ENCODE measurements around the gene GRM3.
"Not testable (repeated sequence)": the region's sequence is repeated elsewhere in the genome, so short reads cannot be mapped to it uniquely, and the experiment has no call there.

The GRM3 gene

DNA sequence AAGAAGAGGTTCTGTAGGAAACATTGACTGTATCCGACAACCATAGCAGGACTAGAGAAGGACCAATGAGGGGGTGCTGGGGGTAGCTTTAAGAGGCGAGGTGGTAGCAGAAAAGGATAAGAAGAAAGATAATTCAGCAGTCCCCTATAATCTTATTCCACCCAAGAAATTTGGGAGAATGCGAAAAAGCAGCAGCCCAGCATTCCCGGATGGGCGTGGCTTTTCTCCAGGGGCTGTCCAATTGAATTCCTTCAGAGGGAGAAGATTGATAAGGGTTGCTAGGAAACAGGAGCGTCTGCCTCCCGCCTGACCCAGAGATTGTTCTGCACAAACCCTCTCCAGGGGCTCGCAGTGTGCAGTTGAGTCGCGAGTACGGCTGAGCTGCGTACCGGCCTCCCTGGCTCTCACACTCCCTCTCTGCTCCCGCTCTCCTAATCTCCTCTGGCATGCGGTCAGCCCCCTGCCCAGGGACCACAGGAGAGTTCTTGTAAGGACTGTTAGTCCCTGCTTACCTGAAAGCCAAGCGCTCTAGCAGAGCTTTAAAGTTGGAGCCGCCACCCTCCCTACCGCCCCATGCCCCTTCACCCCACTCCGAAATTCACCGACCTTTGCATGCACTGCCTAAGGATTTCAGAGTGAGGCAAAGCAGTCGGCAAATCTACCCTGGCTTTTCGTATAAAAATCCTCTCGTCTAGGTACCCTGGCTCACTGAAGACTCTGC, at the start of gene GRM3:
TSS of gene GRM3 (plus strand) at position 349 of the 721 bp plus-strand sequence. CDS start 121,237 bp downstream, outside the sequence.
- no peak for DNase-seq

DNA sequence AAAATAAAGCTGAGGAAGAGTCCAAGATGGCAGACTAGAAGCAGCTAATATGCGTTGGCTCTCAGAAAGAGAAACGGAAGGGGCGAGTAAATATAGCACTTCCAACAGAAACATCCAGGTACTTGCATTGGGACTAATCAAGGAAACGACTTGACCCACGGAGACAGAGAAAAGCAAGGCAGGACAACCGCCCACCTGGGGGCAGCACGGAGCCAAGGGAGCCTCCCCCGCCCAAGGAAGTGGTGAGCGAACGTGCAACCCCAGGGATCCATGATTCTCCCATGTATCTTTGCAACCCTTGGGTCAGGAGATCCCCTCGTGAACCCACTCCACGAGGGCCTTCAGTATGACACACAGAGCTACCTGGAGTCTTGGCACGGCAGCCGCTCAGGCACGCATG, 45.4 kb upstream of the GRM3 start:
- no peak for DNase-seq

DNA sequence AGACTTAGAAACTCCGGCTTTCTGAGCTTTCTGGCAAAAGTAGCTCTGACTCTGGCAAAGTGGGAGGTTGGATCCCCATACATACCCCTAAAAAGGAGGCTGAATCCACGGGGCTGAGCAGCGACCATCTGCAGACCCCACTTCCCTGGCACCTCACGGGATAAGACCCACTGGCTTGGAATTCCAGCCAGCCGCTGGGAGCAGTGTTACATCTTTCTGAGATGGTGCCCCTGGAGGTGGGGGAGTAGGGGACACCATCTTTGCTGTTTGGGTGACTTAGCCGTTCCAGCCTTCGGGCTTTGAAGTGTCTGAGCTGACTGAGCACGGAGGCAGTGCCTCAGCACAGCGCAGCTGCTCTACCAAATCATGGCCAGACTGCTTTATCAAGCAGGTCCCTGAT, 45.0 kb upstream of the GRM3 start:
- no peak for DNase-seq

DNA sequence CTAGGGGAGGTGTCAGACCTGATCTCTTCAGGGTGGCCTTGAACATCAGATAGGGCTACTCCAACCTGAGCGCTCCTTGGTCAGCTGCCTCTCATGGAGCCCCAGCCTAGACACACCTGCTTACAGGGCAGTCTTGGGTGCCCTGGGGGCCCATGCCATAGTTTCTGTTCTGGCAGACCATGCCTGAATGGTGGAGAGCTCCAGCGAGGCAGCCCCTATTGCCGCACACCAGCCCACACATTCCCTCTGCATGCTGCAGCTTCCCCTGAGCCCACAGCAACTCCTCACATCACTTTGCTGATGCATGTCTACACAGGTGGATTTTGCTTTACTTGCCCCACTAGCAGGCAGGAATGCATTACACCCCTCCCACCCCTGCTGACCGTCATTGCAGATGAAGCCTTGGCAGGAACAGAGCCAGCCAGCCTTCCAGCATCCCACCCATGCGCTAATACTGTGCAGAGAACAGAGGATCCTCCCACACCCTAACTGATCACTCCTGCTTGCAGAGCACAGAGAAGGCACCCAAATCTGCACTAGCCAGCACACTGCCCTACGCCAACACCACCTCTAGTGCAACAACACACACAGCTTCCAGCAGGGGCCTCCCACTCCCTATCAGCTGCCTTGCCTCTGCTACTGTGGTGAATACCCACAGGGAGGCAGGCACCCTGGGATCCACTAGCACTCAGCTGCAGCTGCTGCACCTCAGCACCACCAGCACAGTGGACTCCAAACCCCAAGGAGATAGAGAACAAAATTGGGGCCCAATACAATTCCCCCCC, 43.0 kb upstream of the GRM3 start:
- DNase-seq = no peak

DNA sequence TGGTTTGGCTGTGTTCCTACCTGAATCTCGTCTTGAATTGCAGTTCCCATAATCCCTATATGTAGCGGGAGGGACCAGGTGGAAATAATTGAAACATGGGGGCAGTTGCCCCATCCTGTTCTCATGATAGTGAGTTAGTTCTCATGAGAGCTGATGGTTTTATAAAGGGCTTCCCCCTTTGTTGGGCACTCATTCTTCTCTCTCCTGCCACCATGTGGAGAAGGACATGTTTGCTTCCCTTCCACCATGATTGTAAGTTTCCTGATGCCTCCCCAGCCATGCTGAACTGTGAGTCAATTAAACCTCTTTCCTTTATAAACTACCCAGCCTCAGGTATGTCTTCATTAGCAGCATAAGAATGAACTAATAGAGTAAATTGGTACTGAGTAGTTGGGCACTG, 28.0 kb upstream of the GRM3 start:
- not testable (repeated sequence) for DNase-seq

DNA sequence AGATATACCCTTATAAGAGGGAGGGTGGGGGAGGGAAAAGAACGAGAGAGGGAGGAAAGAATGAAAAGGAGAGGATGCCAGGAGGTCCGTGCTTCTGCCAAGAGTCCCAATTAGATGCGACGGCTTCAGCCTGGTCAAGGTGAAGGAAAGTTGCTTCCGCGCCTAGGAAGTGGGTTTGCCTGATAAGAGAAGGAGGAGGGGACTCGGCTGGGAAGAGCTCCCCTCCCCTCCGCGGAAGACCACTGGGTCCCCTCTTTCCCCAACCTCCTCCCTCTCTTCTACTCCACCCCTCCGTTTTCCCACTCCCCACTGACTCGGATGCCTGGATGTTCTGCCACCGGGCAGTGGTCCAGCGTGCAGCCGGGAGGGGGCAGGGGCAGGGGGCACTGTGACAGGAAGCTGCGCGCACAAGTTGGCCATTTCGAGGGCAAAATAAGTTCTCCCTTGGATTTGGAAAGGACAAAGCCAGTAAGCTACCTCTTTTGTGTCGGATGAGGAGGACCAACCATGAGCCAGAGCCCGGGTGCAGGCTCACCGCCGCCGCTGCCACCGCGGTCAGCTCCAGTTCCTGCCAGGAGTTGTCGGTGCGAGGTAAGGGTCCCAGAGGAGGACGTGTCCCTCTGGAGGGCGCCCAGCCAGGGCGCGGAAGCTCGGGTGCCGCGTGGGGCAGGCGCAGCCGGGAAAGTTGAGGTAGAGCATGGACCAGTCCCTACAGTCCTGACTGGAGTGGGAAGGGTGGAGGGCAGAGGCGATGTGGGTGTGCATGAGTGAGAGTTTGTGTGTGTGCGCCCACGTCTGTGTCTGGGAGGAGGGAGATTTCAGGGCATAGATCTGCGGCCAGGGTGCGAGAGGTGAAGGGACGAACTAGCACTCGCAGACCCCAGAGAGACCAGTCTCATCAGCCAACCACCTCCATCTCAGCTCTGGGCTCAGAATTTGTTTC, 844 bp downstream of the GRM3 start:
- DNase-seq = no peak

DNA sequence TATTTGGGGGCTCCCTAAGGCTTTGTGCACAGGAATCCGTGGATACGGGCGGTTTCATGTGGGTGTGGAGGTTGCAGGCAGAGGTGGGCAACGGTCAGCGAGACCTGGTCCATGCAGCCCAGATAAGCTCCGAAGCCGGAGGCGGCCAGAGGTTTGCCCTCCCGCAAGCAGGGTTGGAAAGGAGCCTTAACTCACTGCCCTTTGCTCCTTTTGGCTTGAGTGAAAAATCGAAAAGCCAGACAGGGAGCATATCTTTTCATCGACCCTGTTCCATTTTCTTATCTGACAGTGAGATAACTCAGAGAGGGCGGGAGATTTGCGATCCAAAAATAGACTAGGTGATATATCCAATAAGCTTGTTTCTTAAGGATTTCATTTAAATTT, 1.5 kb downstream of the GRM3 start:
- no peak for DNase-seq

DNA sequence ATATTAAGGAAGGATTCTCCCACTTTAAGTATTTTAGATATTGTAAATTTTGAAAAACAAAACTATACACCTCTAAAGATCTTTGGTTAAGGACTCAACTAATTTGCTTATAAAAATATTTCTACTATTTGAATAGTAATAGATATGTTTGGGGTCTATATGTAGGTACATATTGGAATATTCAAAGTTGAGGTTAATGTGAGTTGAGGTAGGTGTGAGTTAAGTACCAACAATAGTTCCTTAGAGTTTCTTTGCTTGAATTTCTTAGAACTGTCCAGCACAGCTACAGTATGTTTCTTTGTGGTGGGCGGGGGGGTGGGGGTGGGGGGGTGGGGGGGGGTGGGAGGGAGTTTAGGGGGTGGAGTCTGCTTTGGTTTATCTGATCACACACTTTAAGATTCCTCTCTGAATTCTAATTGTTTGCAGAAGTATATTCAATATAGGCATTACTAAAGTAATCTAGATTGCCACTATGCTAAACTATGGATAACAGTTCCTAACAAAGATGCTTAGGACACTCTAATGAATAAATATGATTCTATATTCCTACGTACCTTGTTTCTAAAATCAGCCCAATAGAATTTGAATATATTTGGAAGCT, 2.1 kb downstream of the GRM3 start:
- no peak for DNase-seq

DNA sequence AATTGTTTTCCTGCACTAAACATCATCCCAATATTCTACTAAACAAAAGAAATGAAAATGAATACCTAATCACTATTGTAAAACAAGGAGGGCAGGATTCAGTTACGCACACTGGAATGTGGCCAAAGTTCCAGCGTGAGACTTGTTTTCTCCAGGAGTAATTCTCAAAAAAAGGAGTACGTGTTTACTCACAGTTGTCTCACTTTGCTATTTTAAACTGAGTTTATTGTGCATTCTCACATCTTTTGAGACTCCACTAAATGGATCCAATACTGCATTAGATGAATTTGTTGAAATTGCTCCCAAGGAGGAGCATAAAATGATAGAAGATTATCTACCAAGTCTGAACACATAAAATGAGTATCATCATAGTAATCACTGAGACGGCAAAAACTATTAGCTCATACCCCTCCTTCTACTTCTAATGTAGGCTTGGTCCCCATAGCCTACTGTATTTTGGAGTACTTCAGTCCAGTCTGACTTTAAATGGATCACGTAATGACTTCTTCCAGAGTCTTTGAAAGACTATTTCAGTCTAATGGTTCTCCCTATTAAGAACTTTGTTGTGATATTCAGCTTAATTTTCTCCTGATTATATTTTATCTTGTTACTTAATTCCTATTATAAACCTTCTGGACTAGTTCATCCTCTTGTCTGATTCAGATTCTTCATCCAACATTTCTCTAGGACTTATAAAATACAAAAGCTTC, 3.8 kb downstream of the GRM3 start:
- DNase-seq = no peak

DNA sequence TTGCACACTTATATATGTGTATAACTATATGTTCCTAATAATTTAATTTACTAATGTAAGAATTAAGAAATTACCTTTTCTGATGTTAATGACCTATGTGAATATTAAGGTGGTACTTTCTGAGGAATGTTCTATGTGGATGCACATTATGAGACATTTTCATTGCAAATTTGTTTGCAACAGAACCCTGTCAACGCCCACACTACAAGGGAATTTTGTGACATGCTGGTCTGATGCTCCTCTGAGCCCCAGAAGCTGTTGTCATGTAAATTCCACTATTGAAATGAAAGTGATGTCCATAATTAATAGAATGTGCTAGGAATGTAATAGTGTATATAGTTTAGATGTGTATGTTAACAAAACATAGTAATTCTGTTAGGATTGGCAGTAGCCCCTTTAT, 4.5 kb downstream of the GRM3 start:
- no peak for DNase-seq

DNA sequence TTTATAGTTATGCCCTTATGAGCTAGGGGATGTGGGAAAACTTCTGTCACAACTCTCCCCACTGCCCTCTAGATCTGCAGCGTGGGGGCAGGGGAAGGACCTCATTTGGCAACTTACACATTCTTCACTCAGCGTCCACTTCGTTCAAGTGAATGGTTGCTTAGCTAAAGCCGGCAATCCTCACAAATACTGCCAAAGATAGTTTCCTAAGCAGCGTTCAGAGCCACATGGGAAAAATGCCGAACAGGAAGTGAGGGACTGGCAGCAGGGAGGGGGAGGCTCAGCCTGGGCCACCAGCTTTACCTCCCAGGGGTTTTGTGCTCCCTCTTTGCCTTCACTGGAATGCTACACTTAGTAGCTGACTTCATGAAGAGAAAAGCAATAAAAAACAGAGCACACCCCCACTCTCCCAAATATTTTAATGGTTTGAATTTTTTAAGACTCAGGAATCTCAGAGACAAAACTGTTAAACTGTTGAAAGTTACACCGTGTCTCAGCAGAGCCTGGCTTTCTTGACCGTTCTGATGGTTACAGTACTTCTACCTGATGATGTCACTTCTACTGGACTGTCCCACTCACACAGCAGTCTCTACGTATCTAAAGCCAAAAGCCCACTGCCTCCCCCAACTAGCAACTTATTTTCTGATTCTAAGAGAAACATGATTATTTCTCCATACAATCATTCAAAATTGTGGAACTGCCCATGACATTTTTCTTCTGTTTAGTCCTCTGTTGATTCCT, 10.4 kb downstream of the GRM3 start:
- DNase-seq = no peak

DNA sequence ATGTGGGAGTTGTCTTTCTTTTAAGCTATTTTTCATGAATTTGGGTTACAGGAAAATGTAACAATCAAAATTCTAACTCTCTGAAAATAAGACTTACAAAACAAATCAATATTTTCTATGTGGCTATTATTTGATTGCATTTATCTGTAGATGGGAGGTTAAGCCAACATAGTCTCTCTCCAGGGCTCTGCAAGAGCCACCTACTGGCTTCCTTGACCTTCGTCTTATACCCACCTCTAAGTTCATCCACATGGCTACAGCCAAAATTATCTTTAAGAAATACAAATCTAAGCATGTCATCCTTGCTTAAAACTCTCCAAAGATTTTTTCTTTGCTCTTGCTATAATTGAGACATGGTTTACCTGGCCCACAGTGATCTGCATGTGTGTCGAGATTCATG, 14.2 kb downstream of the GRM3 start:
- no peak for DNase-seq

DNA sequence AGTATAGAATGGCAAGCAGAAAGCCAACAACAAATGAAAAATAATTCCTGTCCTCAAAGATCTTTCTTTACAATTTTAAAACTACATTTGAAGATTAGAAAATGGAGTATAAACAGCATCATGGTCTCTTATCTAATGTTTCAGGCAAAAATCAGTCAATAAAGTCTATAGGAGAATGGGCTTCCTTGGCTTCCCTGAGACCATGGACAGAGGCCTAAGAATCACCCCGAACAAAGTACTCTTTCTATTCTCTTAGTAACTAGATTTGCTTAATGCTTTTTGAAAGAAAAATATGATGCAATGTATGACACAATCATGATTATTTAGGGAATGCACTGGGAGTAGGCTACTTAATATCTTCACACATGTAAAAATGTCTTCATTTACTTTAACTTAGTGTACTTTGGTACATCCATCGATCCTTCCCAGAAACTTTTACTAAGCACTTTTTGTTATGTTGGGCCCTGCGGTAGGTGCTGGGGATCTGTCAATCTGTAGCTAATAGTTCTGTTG, 17.3 kb downstream of the GRM3 start:
- no peak for DNase-seq

DNA sequence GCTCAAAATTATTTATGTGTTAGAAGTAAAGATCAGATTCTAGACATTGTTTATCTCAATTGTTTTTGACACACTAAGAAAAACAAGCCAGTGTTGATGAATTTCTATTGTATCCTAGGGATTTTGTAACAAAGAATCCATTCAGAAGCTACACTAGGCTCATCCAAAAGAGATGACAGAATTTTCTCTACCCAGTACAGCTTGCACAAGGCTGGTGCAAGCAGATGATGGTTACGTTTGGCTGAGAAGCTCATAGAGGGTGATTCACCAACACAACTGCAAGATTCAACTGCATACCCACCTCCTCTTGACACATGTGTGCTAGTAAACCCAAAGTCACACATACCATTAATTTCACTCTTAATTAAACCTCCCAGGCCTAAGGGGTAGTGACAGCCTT, 20.8 kb downstream of the GRM3 start:
- no peak for DNase-seq

DNA sequence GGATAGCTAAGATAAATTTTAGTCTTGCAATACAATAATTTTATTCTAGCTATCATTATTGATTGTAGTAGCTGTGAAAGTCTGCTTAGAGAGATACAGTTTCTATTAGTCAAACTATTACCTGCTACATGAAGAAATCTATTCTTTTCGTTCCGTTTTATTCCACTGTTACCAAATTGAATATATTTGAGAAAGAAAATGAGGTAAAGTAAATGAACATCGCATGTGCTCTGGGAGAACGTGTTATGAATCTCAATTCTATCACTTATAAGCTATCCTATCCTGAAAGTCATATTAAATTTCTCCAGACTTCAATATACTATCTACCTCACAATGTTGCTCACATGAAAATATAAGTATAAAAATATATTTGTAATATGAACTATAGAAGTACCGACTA, 21.3 kb downstream of the GRM3 start:
- no peak for DNase-seq

DNA sequence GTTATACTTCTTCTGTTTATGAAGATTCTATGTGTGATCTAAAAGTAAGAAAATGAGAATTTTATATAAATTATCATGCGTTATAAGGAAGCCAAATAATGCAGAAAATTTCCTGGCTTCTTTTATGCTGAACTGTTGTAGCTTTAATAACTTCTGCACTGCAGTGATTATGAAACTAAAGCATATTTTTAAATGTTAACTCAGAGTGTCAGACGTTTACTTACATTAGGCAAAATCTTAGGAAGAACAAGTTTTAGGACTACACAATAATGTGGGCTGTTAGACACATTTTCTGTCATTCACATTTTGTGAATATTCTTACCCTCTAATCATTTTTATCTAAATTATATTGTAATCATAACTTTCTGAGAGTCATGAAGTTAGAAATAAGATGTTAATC, 22.0 kb downstream of the GRM3 start:
- no peak for DNase-seq

DNA sequence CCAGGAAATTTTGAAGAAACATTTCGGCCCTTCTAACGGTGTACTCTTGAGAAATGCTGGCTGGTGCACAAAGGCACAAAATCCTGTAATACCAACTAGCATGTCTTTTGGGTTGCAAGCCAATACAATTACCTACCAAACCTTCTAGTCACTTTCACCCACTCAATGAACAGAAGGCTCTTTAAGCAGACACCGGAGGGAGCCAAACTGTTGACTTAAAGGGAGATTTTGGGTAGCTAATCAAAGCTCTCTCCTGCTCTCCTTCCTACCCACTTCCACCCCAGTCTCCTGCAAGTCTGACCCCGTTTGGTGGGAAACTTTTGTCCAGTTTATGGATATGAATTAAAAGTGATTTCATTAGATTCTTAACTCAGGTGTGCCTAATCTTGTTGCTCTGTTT, 24.0 kb downstream of the GRM3 start:
- no peak for DNase-seq

DNA sequence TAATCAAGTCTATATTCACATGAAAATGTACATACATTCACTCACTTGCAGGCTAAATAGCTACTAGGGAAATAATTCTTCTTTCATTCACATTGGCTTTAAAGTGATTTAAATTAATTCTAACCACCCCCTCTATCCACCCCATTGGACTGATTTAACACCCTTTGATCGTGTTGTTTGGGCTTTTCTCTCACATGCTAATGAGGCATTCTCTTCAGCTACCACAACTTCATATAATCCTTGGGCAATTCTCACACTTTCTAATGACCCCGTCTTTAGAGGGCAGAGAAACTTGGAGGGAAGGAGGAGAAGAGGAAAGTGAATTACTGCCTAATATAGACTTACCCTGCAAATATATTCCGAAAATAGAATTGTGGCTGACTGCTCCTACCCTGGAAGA, 24.6 kb downstream of the GRM3 start:
- DNase-seq = no peak

DNA sequence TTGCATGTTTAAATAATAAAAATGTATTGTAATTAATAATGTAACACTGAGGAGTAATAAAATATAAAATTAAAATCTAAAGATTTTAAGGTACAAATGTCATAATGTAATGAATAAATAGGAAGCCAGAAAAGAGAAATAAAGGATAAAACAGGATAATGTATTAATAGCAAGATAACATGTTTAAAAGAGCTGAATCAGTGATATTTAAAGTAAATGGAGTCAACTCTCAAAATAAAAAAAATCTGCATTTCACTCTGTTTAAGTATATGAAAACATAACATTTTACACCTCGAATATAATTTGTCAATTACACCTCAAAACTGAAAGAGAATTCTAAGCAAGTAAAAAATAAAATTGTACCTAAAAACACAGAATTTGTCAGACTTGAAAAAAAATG, 44.1 kb downstream of the GRM3 start:
- DNase-seq = no peak

DNA sequence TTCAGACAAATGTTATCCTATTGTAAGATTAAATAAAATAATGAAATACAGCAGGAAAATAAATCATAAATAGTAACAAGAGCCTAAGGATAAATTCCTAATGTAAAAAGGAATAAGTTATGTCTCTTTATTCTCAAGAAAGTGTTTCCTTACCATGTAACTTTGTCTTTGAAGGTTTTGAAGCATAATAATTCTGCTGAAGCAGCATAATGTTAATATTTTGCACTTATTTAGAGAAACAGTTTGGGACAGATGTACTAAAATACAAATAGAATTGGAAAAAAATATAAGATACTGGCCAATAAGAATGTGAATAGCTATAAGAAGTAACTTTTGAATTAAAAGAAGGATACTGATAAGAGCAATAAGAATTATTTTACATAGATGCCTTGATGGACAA, 45.7 kb downstream of the GRM3 start:
- DNase-seq = no peak

DNA sequence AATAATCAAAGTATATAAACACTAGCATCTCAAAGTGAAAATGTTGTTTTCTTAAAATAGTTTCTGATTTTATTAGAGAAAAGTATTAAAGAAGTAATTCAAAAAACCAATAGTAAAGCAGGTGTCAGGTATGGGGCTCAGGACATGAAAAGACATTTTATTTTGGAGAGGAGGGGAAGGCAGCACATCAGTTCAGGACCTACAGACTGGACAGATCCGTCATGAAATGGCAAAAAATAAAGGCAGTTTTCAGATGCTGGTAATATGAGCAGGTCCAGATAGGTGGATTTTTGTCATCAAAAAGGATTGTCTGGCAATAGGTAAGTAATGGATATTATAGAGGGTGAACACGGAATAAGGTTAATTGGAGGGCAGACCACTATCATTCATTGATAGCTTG, 49.0 kb downstream of the GRM3 start:
- DNase-seq = no peak
